MM.1S (cell line): ENCODE measurements around the gene GRM5.
"Not testable (repeated sequence)": the region's sequence is repeated elsewhere in the genome, so short reads cannot be mapped to it uniquely, and the experiment has no call there.

ENCODE experiments used
- DNase-seq: peaks from one replicate; pipeline ENCODE4 v3.0.0-alpha.2; 2015
- H2AFZ ChIP-seq: fragments of 300-600 bp; sonication (generic); 2 replicates; pipeline ENCODE4 v1.6.0; 2016; ENCODE audit warnings: antibody characterized with exemption, low read length
- H3F3A ChIP-seq: fragments of 300-600 bp; sonication (generic); 2 replicates; pipeline ENCODE4 v1.6.1; 2016; ENCODE audit warnings: mild to moderate bottlenecking, antibody characterized with exemption, low read length, moderate library complexity, mixed read lengths; ENCODE audit not compliant: insufficient read depth
- H3K27ac ChIP-seq: fragments of 300-600 bp; sonication (generic); 2 replicates; pipeline ENCODE4 v1.5.1; 2016; ENCODE audit warnings: mild to moderate bottlenecking, low read length
- H3K27me3 ChIP-seq: fragments of 300-600 bp; sonication (generic); replicated peaks from 2 replicates; pipeline ENCODE4 v1.6.0; 2016; ENCODE audit warnings: low read length; ENCODE audit not compliant: insufficient read depth
- H3K36me3 ChIP-seq: fragments of 300-600 bp; sonication (generic); replicated peaks from 2 replicates; pipeline ENCODE4 v1.6.1; 2016; ENCODE audit warnings: mild to moderate bottlenecking, low read length, mixed read lengths; ENCODE audit not compliant: insufficient read depth
- H3K4me1 ChIP-seq: fragments of 300-600 bp; sonication (generic); 2 replicates; pipeline ENCODE4 v1.6.1; 2016; ENCODE audit warnings: low read length, mixed read lengths
- H3K4me2 ChIP-seq: fragments of 300-600 bp; sonication (generic); 2 replicates; pipeline ENCODE4 v1.6.0; 2016; ENCODE audit warnings: low read depth, low read length
- H3K4me3 ChIP-seq: fragments of 300-600 bp; sonication (generic); 2 replicates; pipeline ENCODE4 v1.5.1; 2016; ENCODE audit warnings: low read length, mixed read lengths
- H3K79me2 ChIP-seq: fragments of 300-600 bp; sonication (generic); 2 replicates; pipeline ENCODE4 v1.6.1; 2016; ENCODE audit warnings: mixed run types, low read length, mixed read lengths
- H3K9ac ChIP-seq: fragments of 300-600 bp; sonication (generic); 2 replicates; pipeline ENCODE4 v1.6.1; 2016; ENCODE audit warnings: low read length, mixed read lengths
- H3K9me2 ChIP-seq: fragments of 300-600 bp; sonication (generic); replicated peaks from 2 replicates; pipeline ENCODE4 v1.6.1; 2016; ENCODE audit warnings: mild to moderate bottlenecking, low read length, mixed read lengths; ENCODE audit not compliant: insufficient read depth
- H3K9me3 ChIP-seq: fragments of 300-600 bp; sonication (generic); replicated peaks from 2 replicates; pipeline ENCODE4 v1.6.1; 2016; ENCODE audit warnings: mild to moderate bottlenecking, low read length, mixed read lengths; ENCODE audit not compliant: insufficient read depth
- H4K20me1 ChIP-seq: fragments of 300-600 bp; sonication (generic); 2 replicates; pipeline ENCODE4 v1.6.1; 2016; ENCODE audit warnings: mild to moderate bottlenecking, low read length, moderate library complexity, mixed read lengths; ENCODE audit not compliant: insufficient read depth
- CTCF ChIP-seq: fragments of 300-600 bp; sonication (generic); IDR thresholded peaks from 2 replicates; pipeline ENCODE4 v1.5.1; 2016; ENCODE audit warnings: antibody characterized with exemption, low read length, mixed read lengths
- EZH2 ChIP-seq: fragments of 300-600 bp; sonication (generic); optimal IDR thresholded peaks from 2 replicates; pipeline ENCODE3; 2017; ENCODE audit warnings: low read depth, mild to moderate bottlenecking, antibody characterized with exemption, low read length, mixed read lengths
- EZH2phosphoT487 ChIP-seq: fragments of 300-600 bp; sonication (generic); IDR thresholded peaks from 2 replicates; pipeline ENCODE4 v1.6.1; 2018; ENCODE audit warnings: antibody characterized with exemption, low read length

The GRM5 gene

GRCh38 chr11:88474655-88475054 is 591.1 kb downstream of the GRM5 start:
- H3K36me3 ChIP-seq: no peaks in the 10 kb centered on the region
- no peak overlapping the region for H2AFZ ChIP-seq
- H3K4me1 ChIP-seq: no peaks in the 10 kb centered on the region
- H3K4me3 ChIP-seq: no peak overlapping the region
- H3K27ac ChIP-seq: no peak overlapping the region
- no peaks in the 10 kb centered on the region for H3K9me2 ChIP-seq
- H3K27me3 ChIP-seq: no peaks in the 10 kb centered on the region
- no peaks in the 10 kb centered on the region for H4K20me1 ChIP-seq
- H3K9me3 ChIP-seq: no peaks in the 10 kb centered on the region
- H3K4me2 ChIP-seq: no peak overlapping the region
- no peak for DNase-seq
- H3K9ac ChIP-seq: no peak overlapping the region
- TF ChIP-seq CTCF (no peak), EZH2 (no peak), EZH2phosphoT487 (no peak)
- H3F3A ChIP-seq: no peaks in the 10 kb centered on the region
- no peaks in the 10 kb centered on the region for H3K79me2 ChIP-seq

GRCh38 chr11:88469561-88470225 is 596.1 kb downstream of the GRM5 start:
- no peak overlapping the region for H3K9ac ChIP-seq
- no peaks in the 10 kb centered on the region for H3K79me2 ChIP-seq
- no peak overlapping the region for H2AFZ ChIP-seq
- no peak overlapping the region for H3K4me2 ChIP-seq
- no peak overlapping the region for H3K4me3 ChIP-seq
- H3K36me3 ChIP-seq: no peaks in the 10 kb centered on the region
- TF ChIP-seq EZH2 (no peak), CTCF (no peak), EZH2phosphoT487 (no peak)
- no peaks in the 10 kb centered on the region for H3K9me2 ChIP-seq
- H4K20me1 ChIP-seq: no peaks in the 10 kb centered on the region
- no peaks in the 10 kb centered on the region for H3F3A ChIP-seq
- no peak for DNase-seq
- no peak overlapping the region for H3K27ac ChIP-seq
- H3K4me1 ChIP-seq: no peaks in the 10 kb centered on the region
- no peaks in the 10 kb centered on the region for H3K9me3 ChIP-seq
- no peaks in the 10 kb centered on the region for H3K27me3 ChIP-seq

GRCh38 chr11:88464528-88464927 is 601.3 kb downstream of the GRM5 start:
- no peaks in the 10 kb centered on the region for H3K36me3 ChIP-seq
- TF ChIP-seq CTCF: no peak
- H3K4me1 ChIP-seq: no peaks in the 10 kb centered on the region
- H3K9me2 ChIP-seq: no peaks in the 10 kb centered on the region
- H3K27me3 ChIP-seq: no peaks in the 10 kb centered on the region
- no peak overlapping the region for H3K27ac ChIP-seq
- no peak for DNase-seq
- H4K20me1 ChIP-seq: no peaks in the 10 kb centered on the region
- H3K4me3 ChIP-seq: no peak overlapping the region
- H3K4me2 ChIP-seq: no peak overlapping the region
- no peaks in the 10 kb centered on the region for H3F3A ChIP-seq
- H3K9ac ChIP-seq: no peak overlapping the region
- no peaks in the 10 kb centered on the region for H3K79me2 ChIP-seq
- H3K9me3 ChIP-seq: no peaks in the 10 kb centered on the region
- no peak overlapping the region for H2AFZ ChIP-seq

GRCh38 chr11:88463301-88463700 is 602.5 kb downstream of the GRM5 start:
- not testable (repeated sequence) for H3K27ac ChIP-seq, H3K79me2 ChIP-seq, H3K4me3 ChIP-seq, H3K9ac ChIP-seq, DNase-seq, H3K36me3 ChIP-seq, H3K4me1 ChIP-seq, H3K9me3 ChIP-seq, H3F3A ChIP-seq, H3K9me2 ChIP-seq, H4K20me1 ChIP-seq, H3K4me2 ChIP-seq, H2AFZ ChIP-seq, H3K27me3 ChIP-seq

- not testable (repeated sequence) for H3K27ac ChIP-seq, H2AFZ ChIP-seq, H3K27me3 ChIP-seq, H4K20me1 ChIP-seq, DNase-seq, H3K4me3 ChIP-seq, H3K79me2 ChIP-seq, H3K9ac ChIP-seq, H3F3A ChIP-seq, H3K9me2 ChIP-seq, H3K9me3 ChIP-seq, H3K4me2 ChIP-seq, H3K4me1 ChIP-seq, H3K36me3 ChIP-seq
Measured at GRCh38 chr11:88458047-88458446, 607.7 kb downstream of the GRM5 start.
